HepG2 (cell line): ENCODE results near the gene ZNF148. TPM values are rescaled to one million over a fixed set of nuclear protein-coding genes. Genes with fewer than 3 reads are reported as not detected.

Experiments
- ATAC-seq: fragments of 200-7000 bp; cut with Tn5 transposase; 3 replicates; pipeline ENCODE4 v1.9.1; 2020; ENCODE audit warnings: mild to moderate bottlenecking, moderate library complexity
- BruUV-seq: library from RNA; stranded (reverse); fragments of 400-500 nt; replicated peaks from 2 replicates; lab custom pipeline; 2021; lab: Mats Ljungman, UMichigan
- CTCF ChIA-PET: fragments of 300-600 bp; formaldehyde crosslinking; extraction: SDS; loops from one replicate; lab custom pipeline; 2021; ENCODE audit warnings: low total read pairs, inconsistent platforms, low intra/inter-chr PET ratio; lab: Yijun Ruan, JAX
- POLR2A ChIA-PET: fragments of 350-600 bp; sonication (Branson Sonifier 250); formaldehyde crosslinking; loops from one replicate; lab custom pipeline; 2020; ENCODE audit warnings: antibody characterized with exemption, inconsistent platforms; lab: Yijun Ruan, JAX
- DNase-seq: peaks from one replicate; pipeline ENCODE4 v3.0.0-alpha.2; 2015; ENCODE audit warnings: low spot score
- FAIRE-seq: peaks from 3 replicates; lab custom pipeline; 2011; peaks lifted over from hg19 to GRCh38; lab: Jason Lieb, UNC
- H2AFZ ChIP-seq: one replicate; pipeline ENCODE4 v1.6.1; 2011; ENCODE audit warnings: low read length, inconsistent platforms
- H3K27ac ChIP-seq: fragments of 300-600 bp; 3 replicates; pipeline ENCODE4 v1.8.0; 2011; ENCODE audit warnings: mixed run types, mild to moderate bottlenecking, mixed read lengths, low read length, inconsistent platforms; ENCODE audit not compliant: insufficient read depth; ENCODE audit errors: extremely low read length
- H3K27me3 ChIP-seq, 2 experiments: fragments of 200-600 bp in 1 of 2; 2 replicates in 1 of 2; 3 replicates in 1 of 2; pipeline versions ENCODE4 v1.6.0 to v1.8.0; 2011; ENCODE audit warnings: low read length in 2 of 2, mild to moderate bottlenecking in 2 of 2, moderate library complexity in 2 of 2, inconsistent platforms in 1 of 2; ENCODE audit not compliant: insufficient read depth in 2 of 2, control insufficient read depth in 1 of 2
- H3K36me3 ChIP-seq, 2 experiments: fragments of 200-600 bp in 1 of 2; replicated peaks in 1 of 2; 2 replicates in 1 of 2; 3 replicates in 1 of 2; pipeline versions ENCODE4 v1.5.1 to v1.8.0; 2011; ENCODE audit warnings: low read length in 2 of 2, inconsistent platforms in 1 of 2; ENCODE audit not compliant: insufficient read depth in 2 of 2, control insufficient read depth in 1 of 2
- H3K4me1 ChIP-seq: 2 replicates; pipeline ENCODE4 v1.5.1; 2012; ENCODE audit warnings: low read length, inconsistent platforms; ENCODE audit not compliant: insufficient read depth
- H3K4me2 ChIP-seq: 2 replicates; pipeline ENCODE4 v1.6.0; 2011; ENCODE audit warnings: low read depth, low read length, inconsistent platforms
- H3K4me3 ChIP-seq, 3 experiments: fragments of 200-600 bp in 1 of 3; sonication (generic), shearing (Covaris generic) in 1 of 3; replicated peaks in 1 of 3; 2 replicates each; pipeline ENCODE4 v1.5.1; 2011 to 2016; ENCODE audit warnings: low read length in 3 of 3, inconsistent platforms in 2 of 3, low read depth in 2 of 3, mild to moderate bottlenecking in 2 of 3, control low read depth in 1 of 3, mixed read lengths in 1 of 3; ENCODE audit not compliant: insufficient read depth in 1 of 3
- H3K79me2 ChIP-seq: one replicate; pipeline ENCODE4 v1.6.1; 2011; ENCODE audit warnings: low read length, inconsistent platforms; ENCODE audit not compliant: insufficient read depth
- H3K9ac ChIP-seq: 2 replicates; pipeline ENCODE4 v1.6.0; 2011; ENCODE audit warnings: mild to moderate bottlenecking, low read depth, low read length, inconsistent platforms; ENCODE audit not compliant: insufficient read depth
- H3K9me3 ChIP-seq: 2 replicates; pipeline ENCODE4 v1.5.1; 2012; ENCODE audit warnings: mild to moderate bottlenecking, low read length
- H4K20me1 ChIP-seq: 2 replicates; pipeline ENCODE4 v1.6.0; 2011; ENCODE audit warnings: inconsistent platforms, mild to moderate bottlenecking, low read length, moderate library complexity; ENCODE audit not compliant: insufficient read depth
- ASH2L ChIP-seq: fragments of 300-600, 200-600 bp; sonication (generic); IDR thresholded peaks from 2 replicates; pipeline ENCODE4 v1.7.0; 2017; ENCODE audit warnings: low read depth, mild to moderate bottlenecking, moderate library complexity, mixed read lengths, low read length; ENCODE audit not compliant: insufficient read length
- ATF3 ChIP-seq: sonication (generic); formaldehyde crosslinking; IDR thresholded peaks from 2 replicates; pipeline ENCODE4 v1.4.0; 2020; ENCODE audit warnings: missing genetic modification reagents
- HOXA5 ChIP-seq: sonication (generic); formaldehyde crosslinking; IDR thresholded peaks from 2 replicates; pipeline ENCODE4 v1.4.0; 2020; ENCODE audit warnings: missing genetic modification reagents
- NFE2 ChIP-seq: sonication (generic); formaldehyde crosslinking; IDR thresholded peaks from 2 replicates; pipeline ENCODE4 v1.4.0; 2020; ENCODE audit warnings: missing genetic modification reagents
- ZBTB4 ChIP-seq: sonication (generic); formaldehyde crosslinking; IDR thresholded peaks from 2 replicates; pipeline ENCODE4 v1.4.0; 2020; ENCODE audit warnings: missing genetic modification reagents, mild to moderate bottlenecking, borderline replicate concordance
- ZBTB8A ChIP-seq: sonication (generic); formaldehyde crosslinking; IDR thresholded peaks from 2 replicates; pipeline ENCODE4 v1.4.0; 2020; ENCODE audit warnings: mild to moderate bottlenecking, low read depth, missing genetic modification reagents, borderline replicate concordance
- ZNF367 ChIP-seq: sonication (generic); formaldehyde crosslinking; IDR thresholded peaks from 2 replicates; pipeline ENCODE4 v1.4.0; 2020; ENCODE audit warnings: missing genetic modification reagents, borderline replicate concordance
- ZNF414 ChIP-seq: sonication (generic); formaldehyde crosslinking; IDR thresholded peaks from 2 replicates; pipeline ENCODE4 v1.5.0; 2020; ENCODE audit warnings: missing genetic modification reagents
- ZNF431 ChIP-seq: sonication (generic); formaldehyde crosslinking; IDR thresholded peaks from 2 replicates; pipeline ENCODE4 v1.9.0; 2022; ENCODE audit warnings: missing genetic modification reagents, low read depth, mild to moderate bottlenecking, borderline replicate concordance
- WGBS: methylation state at CpG from one replicate; pipeline ENCODE4 v1.1.6; 2017; ENCODE audit warnings: low lambda C conversion rate; 5-methylcytosine and 5-hydroxymethylcytosine counted together
- in situ Hi-C: cut with HindIII; loops from 2 replicates; pipeline ENCODE4 v1.10.0; 2017; ENCODE audit warnings: low pct_unique_long_range_greater_than_20kb; ENCODE audit not compliant: extremely low pct_ligation_motif_present
- intact Hi-C: fragments of 100-400 bp; cut with micrococcal nuclease; formaldehyde crosslinking; loops from one replicate; pipeline ENCODE4 v1.10.0; 2022; ENCODE audit not compliant: unreplicated experiment
- polyA plus RNA-seq, 8 experiments: library from polyadenylated mRNA; depleted of rRNA in 3 of 8; stranded (reverse) in 7 of 8; unstranded in 1 of 8; fragments of >200 nt; fragmentation: Illumina TruSeq in 4 of 8; extraction: Trizol in 4 of 8; gene quantifications; 2 replicates each; pipeline versions ENCODE4 v1.2.1 to v1.2.3, GENCODE V29; 2011 to 2016; ENCODE audit warnings: low read depth in 4 of 8, missing spikeins in 1 of 8, mixed read lengths in 1 of 8; ENCODE audit not compliant: insufficient read depth in 1 of 8
- total RNA-seq, 5 experiments: library from RNA; depleted of rRNA; stranded (reverse); fragments of >200 nt; fragmentation: Illumina TruSeq; extraction: Trizol; gene quantifications; 2 replicates each; pipeline ENCODE4 v1.2.3, GENCODE V29; 2016; ENCODE audit warnings: low read depth in 1 of 5
- TF ChIP-seq, protein P1 (sequence below): sonication (generic); formaldehyde crosslinking; IDR thresholded peaks from 2 replicates; pipeline ENCODE4 v1.8.0; 2022; ENCODE audit warnings: mild to moderate bottlenecking, missing genetic modification reagents, borderline replicate concordance
- TF ChIP-seq, protein P2 (sequence below): sonication (generic); formaldehyde crosslinking; IDR thresholded peaks from 2 replicates; pipeline ENCODE4 v1.8.0; 2022; ENCODE audit warnings: mild to moderate bottlenecking, missing genetic modification reagents, moderate library complexity

The ZNF148 gene
- total and polyA plus RNA-seq, 2 of the 13 experiments (the other 11 are each of a cell fraction or from before 2014, with no cell fraction given), result 10.6 to 36.1 TPM

- TF ChIP-seq ZNF414 (CRISPR knock-in tag), result no peak
- TF ChIP-seq, protein P1, sequence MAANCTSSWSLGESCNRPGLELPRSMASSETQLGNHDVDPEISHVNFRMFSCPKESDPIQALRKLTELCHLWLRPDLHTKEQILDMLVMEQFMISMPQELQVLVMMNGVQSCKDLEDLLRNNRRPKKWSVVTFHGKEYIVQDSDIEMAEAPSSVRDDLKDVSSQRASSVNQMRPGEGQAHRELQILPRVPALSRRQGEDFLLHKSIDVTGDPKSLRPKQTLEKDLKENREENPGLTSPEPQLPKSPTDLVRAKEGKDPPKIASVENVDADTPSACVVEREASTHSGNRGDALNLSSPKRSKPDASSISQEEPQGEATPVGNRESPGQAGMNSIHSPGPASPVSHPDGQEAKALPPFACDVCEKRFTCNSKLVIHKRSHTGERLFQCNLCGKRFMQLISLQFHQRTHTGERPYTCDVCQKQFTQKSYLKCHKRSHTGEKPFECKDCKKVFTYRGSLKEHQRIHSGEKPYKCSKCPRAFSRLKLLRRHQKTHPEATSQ, result no peak
- no peak for TF ChIP-seq ZBTB8A (CRISPR knock-in tag)
- no peak for TF ChIP-seq ZBTB4 (CRISPR knock-in tag)
- TF ChIP-seq HOXA5 (CRISPR knock-in tag), result no peak
- TF ChIP-seq ZNF431, result no peak
- no peak for TF ChIP-seq NFE2
These were observed 138.7 kb downstream of the ZNF148 start (continued) for GRCh38 chr3:125236331-125236903.

DNA sequence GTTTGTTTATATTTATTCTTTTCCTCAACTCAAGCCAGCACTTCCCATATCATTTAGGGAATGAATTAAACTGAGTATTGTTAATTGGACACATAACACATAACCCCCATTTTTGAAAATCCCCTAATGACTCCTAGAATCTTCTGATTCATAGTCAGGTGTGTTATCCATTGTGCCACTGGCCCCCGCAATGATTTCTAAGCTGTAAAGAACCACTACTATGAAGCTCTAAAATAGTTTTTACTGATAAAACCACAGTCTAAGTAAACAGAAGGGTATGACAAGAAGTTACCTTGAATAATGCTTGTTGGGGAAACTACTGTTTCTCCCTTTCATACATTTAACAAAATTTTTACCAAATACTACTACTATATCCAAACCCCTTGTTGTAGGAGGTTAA lies 140.3 kb downstream of the ZNF148 start:
- H3K36me3 ChIP-seq, result peaks cover 4 to 30% of the 10 kb centered on the region in 2 experiments; a peak in 4 of 5 replicates
- ATAC-seq (no peak), FAIRE-seq (no peak), DNase-seq (no peak)
- H2AFZ ChIP-seq, result no peak overlapping the region
- H3K79me2 ChIP-seq, result no peaks in the 10 kb centered on the region
- no peaks in the 10 kb centered on the region for H3K4me1 ChIP-seq
- no peak overlapping the region for H3K9ac ChIP-seq
- BruUV-seq, result no TSS peak
- intact Hi-C loops, result no loop called here
- no peaks in the 10 kb centered on the region for H3K27me3 ChIP-seq
- POLR2A ChIA-PET, result no interaction called here
- H3K27ac ChIP-seq, result no peak overlapping the region
- no peaks in the 10 kb centered on the region for H3K9me3 ChIP-seq
- TF ChIP-seq ASH2L (no peak), ATF3 (no peak), ZNF367 (no peak)
- TF ChIP-seq, protein P2, sequence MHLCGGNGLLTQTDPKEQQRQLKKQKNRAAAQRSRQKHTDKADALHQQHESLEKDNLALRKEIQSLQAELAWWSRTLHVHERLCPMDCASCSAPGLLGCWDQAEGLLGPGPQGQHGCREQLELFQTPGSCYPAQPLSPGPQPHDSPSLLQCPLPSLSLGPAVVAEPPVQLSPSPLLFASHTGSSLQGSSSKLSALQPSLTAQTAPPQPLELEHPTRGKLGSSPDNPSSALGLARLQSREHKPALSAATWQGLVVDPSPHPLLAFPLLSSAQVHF, result no peak
- CTCF ChIA-PET, result no interaction called here
- in situ Hi-C loops, result no loop called here
- H3K4me3 ChIP-seq, result no peak overlapping the region
- no peak overlapping the region for H3K4me2 ChIP-seq
- H4K20me1 ChIP-seq, result no peaks in the 10 kb centered on the region
- WGBS, result 96% methylated on average over 1 of the region's 1 CpG
